ENCODE data around the gene RNF8.

RNF8 gene

GRCh38 chr6:37309692-37310091, 44.1 kb upstream of the RNF8 start:
- H3K27ac ChIP-seq (ENCODE audit: low read length) = no peak overlapping the region
- TF ChIP-seq, protein P1, sequence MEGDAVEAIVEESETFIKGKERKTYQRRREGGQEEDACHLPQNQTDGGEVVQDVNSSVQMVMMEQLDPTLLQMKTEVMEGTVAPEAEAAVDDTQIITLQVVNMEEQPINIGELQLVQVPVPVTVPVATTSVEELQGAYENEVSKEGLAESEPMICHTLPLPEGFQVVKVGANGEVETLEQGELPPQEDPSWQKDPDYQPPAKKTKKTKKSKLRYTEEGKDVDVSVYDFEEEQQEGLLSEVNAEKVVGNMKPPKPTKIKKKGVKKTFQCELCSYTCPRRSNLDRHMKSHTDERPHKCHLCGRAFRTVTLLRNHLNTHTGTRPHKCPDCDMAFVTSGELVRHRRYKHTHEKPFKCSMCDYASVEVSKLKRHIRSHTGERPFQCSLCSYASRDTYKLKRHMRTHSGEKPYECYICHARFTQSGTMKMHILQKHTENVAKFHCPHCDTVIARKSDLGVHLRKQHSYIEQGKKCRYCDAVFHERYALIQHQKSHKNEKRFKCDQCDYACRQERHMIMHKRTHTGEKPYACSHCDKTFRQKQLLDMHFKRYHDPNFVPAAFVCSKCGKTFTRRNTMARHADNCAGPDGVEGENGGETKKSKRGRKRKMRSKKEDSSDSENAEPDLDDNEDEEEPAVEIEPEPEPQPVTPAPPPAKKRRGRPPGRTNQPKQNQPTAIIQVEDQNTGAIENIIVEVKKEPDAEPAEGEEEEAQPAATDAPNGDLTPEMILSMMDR (IDR thresholded peaks at IDR 0.05; ENCODE audit: low read length) = no peak
- TF ChIP-seq EZH2 (optimal IDR thresholded peaks at IDR 0.05; ENCODE audit: low read depth, low read length) (no peak), EZH2phosphoT487 (IDR thresholded peaks at IDR 0.05; ENCODE audit: low read length) (no peak)

GRCh38 chr6:37310966-37311365, 42.8 kb upstream of the RNF8 start:
- no peak for TF ChIP-seq EZH2phosphoT487 (IDR thresholded peaks at IDR 0.05; ENCODE audit: low read length)
- Histone ChIP-seq H3K36me3 (replicated peaks; ENCODE audit: insufficient read depth, low read length) (no peaks in the 10 kb centered on the region), H3K27ac (ENCODE audit: low read length) (no peak overlapping the region), H3K9me3 (replicated peaks; ENCODE audit: insufficient read depth, low read length) (no peaks in the 10 kb centered on the region), H3K9me2 (replicated peaks; ENCODE audit: insufficient read depth, low read length) (no peaks in the 10 kb centered on the region), H4K20me1 (ENCODE audit: insufficient read depth, low read length) (no peaks in the 10 kb centered on the region), H3K4me1 (ENCODE audit: low read length) (peaks cover 59% of the 10 kb centered on the region), H3K27me3 (replicated peaks; ENCODE audit: insufficient read depth, low read length) (no peaks in the 10 kb centered on the region), H3K79me2 (ENCODE audit: low read length) (no peaks in the 10 kb centered on the region), H3F3A (ENCODE audit: insufficient read depth, low read length) (peaks cover 13% of the 10 kb centered on the region), H2AFZ (ENCODE audit: low read length) (no peak overlapping the region), H3K4me2 (ENCODE audit: low read depth, low read length) (no peak overlapping the region), H3K9ac (ENCODE audit: low read length) (no peak overlapping the region), H3K4me3 (ENCODE audit: low read length) (no peak overlapping the region)
- no peak for DNase-seq

More at GRCh38 chr6:37309692-37310091, 44.1 kb upstream of the RNF8 start:
- no peaks in the 10 kb centered on the region for H4K20me1 ChIP-seq (ENCODE audit: insufficient read depth, low read length)
- no peak overlapping the region for H3K4me3 ChIP-seq (ENCODE audit: low read length)
- H3K27me3 ChIP-seq (replicated peaks; ENCODE audit: insufficient read depth, low read length) = no peaks in the 10 kb centered on the region
- peaks cover 13% of the 10 kb centered on the region for H3F3A ChIP-seq (ENCODE audit: insufficient read depth, low read length)
- no peak overlapping the region for H2AFZ ChIP-seq (ENCODE audit: low read length)
- no peaks in the 10 kb centered on the region for H3K9me3 ChIP-seq (replicated peaks; ENCODE audit: insufficient read depth, low read length)
- H3K79me2 ChIP-seq (ENCODE audit: low read length) = no peaks in the 10 kb centered on the region
- no peak for DNase-seq
- no peaks in the 10 kb centered on the region for H3K36me3 ChIP-seq (replicated peaks; ENCODE audit: insufficient read depth, low read length)
- H3K9ac ChIP-seq (ENCODE audit: low read length) = no peak overlapping the region
- no peaks in the 10 kb centered on the region for H3K9me2 ChIP-seq (replicated peaks; ENCODE audit: insufficient read depth, low read length)
- no peak overlapping the region for H3K4me2 ChIP-seq (ENCODE audit: low read depth, low read length)
- H3K4me1 ChIP-seq (ENCODE audit: low read length) = peaks cover 52% of the 10 kb centered on the region

DNA sequence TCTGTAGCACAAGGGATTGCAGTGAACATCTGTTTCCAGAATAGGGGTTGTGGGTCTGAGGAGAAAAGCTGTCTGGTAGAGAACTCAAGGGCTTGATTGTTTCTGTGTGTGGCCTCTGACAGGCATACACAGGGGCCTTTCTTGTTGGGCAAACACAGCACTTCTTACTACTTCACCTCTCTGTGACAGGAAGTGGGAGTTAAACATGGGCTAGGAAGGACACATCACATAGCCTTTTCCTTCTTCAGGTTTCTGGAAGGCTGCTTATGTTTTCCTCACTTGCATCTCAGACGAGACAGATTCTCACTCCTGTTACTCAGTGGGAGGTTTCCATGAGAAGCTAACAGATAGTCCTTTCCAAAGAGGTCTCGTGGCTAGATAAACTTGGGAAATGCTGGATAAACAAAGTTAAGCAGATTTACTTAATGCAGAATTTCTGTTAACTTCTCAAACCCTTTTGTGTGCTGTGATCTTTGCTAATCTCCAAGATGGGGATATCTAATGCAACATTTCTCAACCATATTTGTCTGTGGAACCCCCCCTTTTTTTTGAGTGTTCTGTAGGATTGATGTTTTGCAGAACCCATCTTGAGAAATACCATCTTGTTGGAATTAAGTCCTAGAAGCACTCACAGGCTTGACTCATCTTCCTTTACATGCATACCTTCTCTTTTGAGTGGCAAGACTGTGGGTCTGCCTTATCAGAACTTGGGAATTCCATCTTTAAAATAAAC, 41.9 kb upstream of the RNF8 start:
- TF ChIP-seq EZH2 (optimal IDR thresholded peaks at IDR 0.05; ENCODE audit: low read depth, low read length) (no peak), EZH2phosphoT487 (IDR thresholded peaks at IDR 0.05; ENCODE audit: low read length) (no peak)
- TF ChIP-seq, protein P1 (IDR thresholded peaks at IDR 0.05; ENCODE audit: low read length) = no peak
- H3K9me2 ChIP-seq (replicated peaks; ENCODE audit: insufficient read depth, low read length) = no peaks in the 10 kb centered on the region
- no peaks in the 10 kb centered on the region for H3K79me2 ChIP-seq (ENCODE audit: low read length)
- no peak overlapping the region for H3K4me2 ChIP-seq (ENCODE audit: low read depth, low read length)
- H3K27ac ChIP-seq (ENCODE audit: low read length) = peak overlapping the region; percentile 9; the same call in 1 of the 2 replicates
- H3K27me3 ChIP-seq (replicated peaks; ENCODE audit: insufficient read depth, low read length) = no peaks in the 10 kb centered on the region
- H3K36me3 ChIP-seq (replicated peaks; ENCODE audit: insufficient read depth, low read length) = no peaks in the 10 kb centered on the region
- H4K20me1 ChIP-seq (ENCODE audit: insufficient read depth, low read length) = no peaks in the 10 kb centered on the region
- no peak overlapping the region for H3K9ac ChIP-seq (ENCODE audit: low read length)
- no peak overlapping the region for H3K4me3 ChIP-seq (ENCODE audit: low read length)
- H3K9me3 ChIP-seq (replicated peaks; ENCODE audit: insufficient read depth, low read length) = no peaks in the 10 kb centered on the region
- DNase-seq = no peak
- H3K4me1 ChIP-seq (ENCODE audit: low read length) = peaks cover 59% of the 10 kb centered on the region
- H2AFZ ChIP-seq (ENCODE audit: low read length) = no peak overlapping the region
- peaks cover 6% of the 10 kb centered on the region for H3F3A ChIP-seq (ENCODE audit: insufficient read depth, low read length)
